Thoracic aorta (tissue), 2 donors: Measurements from ENCODE around the gene RIT1. TPM values are rescaled to one million over a fixed set of nuclear protein-coding genes. Genes with fewer than 3 reads are reported as not detected.

Source experiments
- ATAC-seq: fragments of 150-250 bp; one replicate; pipeline ENCODE4 v1.8.0; 2017; ENCODE audit warnings: low read depth; ENCODE audit not compliant: insufficient number of reproducible peaks, low FRiP score
- DNase-seq: peaks from one replicate; pipeline ENCODE4 v3.0.0-alpha.2; 2020; ENCODE audit warnings: low spot score
- H3K27ac ChIP-seq, 2 donors: fragments of 200-600 bp; sonication (generic); 1 replicate in 1 of 2; 2 replicates in 1 of 2; pipeline ENCODE4 v1.5.1; 2016; ENCODE audit warnings: mild to moderate bottlenecking in 2 of 2, moderate library complexity in 2 of 2
- H3K27me3 ChIP-seq: fragments of 200-600 bp; sonication (generic); replicated peaks from 2 replicates; pipeline ENCODE4 v1.6.0; 2016; ENCODE audit warnings: mild to moderate bottlenecking; ENCODE audit not compliant: insufficient read depth
- H3K36me3 ChIP-seq: fragments of 200-600 bp; sonication (generic); one replicate; pipeline ENCODE4 v1.5.1; 2016
- H3K4me1 ChIP-seq, 2 donors: fragments of 200-600 bp; sonication (generic); 1 replicate in 1 of 2; 2 replicates in 1 of 2; pipeline versions ENCODE4 v1.5.1 to v1.6.0; 2016; ENCODE audit warnings: low read depth in 2 of 2, mild to moderate bottlenecking in 1 of 2; ENCODE audit not compliant: control insufficient read depth in 1 of 2
- H3K4me3 ChIP-seq: fragments of 200-600 bp; sonication (generic); 2 replicates; pipeline ENCODE4 v1.5.1; 2016; ENCODE audit warnings: mild to moderate bottlenecking
- H3K9me3 ChIP-seq: fragments of 200-600 bp; sonication (generic); 2 replicates; pipeline ENCODE4 v1.5.1; 2016
- total RNA-seq, 2 donors: library from RNA; depleted of rRNA; stranded (reverse); fragments of >200 nt; gene quantifications; one replicate each; pipeline versions ENCODE4 v1.1.0 to v1.2.3, GENCODE V29; 2016
- TF ChIP-seq, protein P1 (sequence below): fragments of 200-600 bp; sonication (generic); IDR thresholded peaks from one replicate; pipeline ENCODE4 v1.5.1; 2019; ENCODE audit warnings: antibody characterized with exemption

Gene RIT1
- total RNA-seq, 2 donors from 2014 or later, result 27.1 to 42.8 TPM

DNA sequence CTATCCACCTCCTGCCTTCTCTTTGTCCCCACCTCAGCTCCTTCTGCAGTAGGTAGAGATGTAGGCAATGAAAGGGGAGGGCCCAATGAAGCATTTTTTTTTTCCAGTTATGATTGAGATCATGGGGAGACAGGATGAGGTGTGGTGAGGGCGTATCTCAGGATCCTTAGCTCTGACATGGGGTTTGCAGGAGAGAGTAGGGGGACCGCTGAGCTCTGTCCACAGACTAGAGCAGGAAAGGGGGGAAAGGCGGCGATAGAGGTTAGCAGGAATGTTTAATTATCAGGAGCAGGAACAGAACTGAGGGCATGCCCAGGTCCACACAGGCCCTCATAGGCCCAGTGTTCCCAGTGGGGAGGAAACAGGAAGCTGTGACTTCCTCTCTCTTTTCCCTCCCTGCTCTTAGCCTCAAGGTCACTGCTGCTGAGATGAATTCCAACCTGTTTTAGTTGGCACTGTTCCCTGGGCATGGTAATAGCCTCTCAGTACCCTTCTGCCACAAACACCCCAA is 29.4 kb upstream of the RIT1 start:
- H3K27me3 ChIP-seq, result no peaks in the 10 kb centered on the region
- H3K36me3 ChIP-seq, result no peaks in the 10 kb centered on the region
- H3K9me3 ChIP-seq, result no peaks in the 10 kb centered on the region
- peak overlapping the region; percentile 81 to 90 for H3K27ac ChIP-seq
- no peak overlapping the region for H3K4me3 ChIP-seq
- ATAC-seq (no peak), DNase-seq (no peak)
- peaks cover 22 to 53% of the 10 kb centered on the region in 2 donors for H3K4me1 ChIP-seq
- TF ChIP-seq, protein P1, sequence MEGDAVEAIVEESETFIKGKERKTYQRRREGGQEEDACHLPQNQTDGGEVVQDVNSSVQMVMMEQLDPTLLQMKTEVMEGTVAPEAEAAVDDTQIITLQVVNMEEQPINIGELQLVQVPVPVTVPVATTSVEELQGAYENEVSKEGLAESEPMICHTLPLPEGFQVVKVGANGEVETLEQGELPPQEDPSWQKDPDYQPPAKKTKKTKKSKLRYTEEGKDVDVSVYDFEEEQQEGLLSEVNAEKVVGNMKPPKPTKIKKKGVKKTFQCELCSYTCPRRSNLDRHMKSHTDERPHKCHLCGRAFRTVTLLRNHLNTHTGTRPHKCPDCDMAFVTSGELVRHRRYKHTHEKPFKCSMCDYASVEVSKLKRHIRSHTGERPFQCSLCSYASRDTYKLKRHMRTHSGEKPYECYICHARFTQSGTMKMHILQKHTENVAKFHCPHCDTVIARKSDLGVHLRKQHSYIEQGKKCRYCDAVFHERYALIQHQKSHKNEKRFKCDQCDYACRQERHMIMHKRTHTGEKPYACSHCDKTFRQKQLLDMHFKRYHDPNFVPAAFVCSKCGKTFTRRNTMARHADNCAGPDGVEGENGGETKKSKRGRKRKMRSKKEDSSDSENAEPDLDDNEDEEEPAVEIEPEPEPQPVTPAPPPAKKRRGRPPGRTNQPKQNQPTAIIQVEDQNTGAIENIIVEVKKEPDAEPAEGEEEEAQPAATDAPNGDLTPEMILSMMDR, result no peak

DNA sequence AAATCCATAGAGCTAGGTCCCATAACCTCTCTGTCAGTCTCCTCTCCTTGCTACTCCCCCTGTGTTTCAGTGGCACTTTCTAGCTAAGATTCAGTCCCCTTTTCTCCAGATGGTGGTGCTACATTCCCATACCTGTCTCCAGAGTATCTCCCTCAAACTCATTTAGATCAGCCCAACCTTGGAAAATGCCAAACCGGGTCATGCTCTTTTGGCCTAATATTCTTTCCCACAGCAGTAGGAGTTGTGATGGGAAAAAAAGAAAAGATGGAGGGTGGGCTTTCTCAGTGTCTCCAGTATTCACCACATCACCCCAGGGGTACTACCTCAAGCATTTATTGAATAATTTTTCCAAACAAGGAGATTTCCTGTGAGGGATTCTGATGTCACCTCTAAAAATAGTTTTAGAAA is 27.1 kb upstream of the RIT1 start:
- no peaks in the 10 kb centered on the region for H3K27me3 ChIP-seq
- peak overlapping the region; percentile 81 to 90 for H3K27ac ChIP-seq
- H3K4me1 ChIP-seq, result peaks cover 26 to 55% of the 10 kb centered on the region in 2 donors
- ATAC-seq, result peak; percentile 38
- TF ChIP-seq, protein P1, result peak; percentile 54
- DNase-seq, result no peak
- no peaks in the 10 kb centered on the region for H3K9me3 ChIP-seq
- H3K36me3 ChIP-seq, result peaks cover under 1% of the 10 kb centered on the region
- H3K4me3 ChIP-seq, result no peak overlapping the region

DNA sequence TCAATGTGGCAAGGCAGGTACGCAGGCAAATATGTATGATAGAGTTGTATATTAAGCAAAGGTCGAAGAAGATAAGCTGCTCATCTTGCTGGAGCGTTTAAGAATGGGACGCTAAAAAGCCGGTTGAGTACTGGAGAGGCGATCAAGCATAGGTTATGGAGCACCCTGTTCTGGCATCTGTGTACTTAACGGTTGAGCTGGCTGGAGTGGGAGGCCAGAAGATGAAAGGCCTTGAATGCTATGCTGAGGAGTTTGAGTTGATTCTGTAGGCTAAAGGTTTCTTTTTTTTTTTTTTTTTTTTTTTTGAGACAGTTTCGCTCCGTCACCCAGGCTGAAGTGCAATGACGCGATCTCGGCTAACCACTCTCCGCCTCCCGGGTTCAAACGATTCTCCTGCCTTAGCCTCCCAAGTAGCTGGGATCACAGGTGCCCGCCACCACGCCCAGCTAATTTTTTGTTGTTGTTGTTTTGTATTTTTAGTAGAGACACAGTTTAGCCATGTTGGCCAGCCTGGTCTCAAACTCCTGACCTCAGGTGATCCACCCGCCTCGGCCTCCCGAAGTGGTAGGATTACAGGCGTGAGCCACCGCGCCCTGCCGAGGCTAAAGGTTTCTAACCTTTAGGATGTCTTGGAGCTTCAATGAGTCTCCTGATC is 23.9 kb upstream of the RIT1 start:
- Histone ChIP-seq H3K27ac (peak overlapping the region; percentile 82 to 88), H3K9me3 (no peaks in the 10 kb centered on the region), H3K36me3 (peaks cover 24% of the 10 kb centered on the region), H3K4me1 (peaks cover 40 to 64% of the 10 kb centered on the region in 2 donors), H3K27me3 (no peaks in the 10 kb centered on the region), H3K4me3 (peak overlapping the region; percentile 91)
- TF ChIP-seq, protein P1, result no peak
- DNase-seq, result no peak
- no peak for ATAC-seq

DNA sequence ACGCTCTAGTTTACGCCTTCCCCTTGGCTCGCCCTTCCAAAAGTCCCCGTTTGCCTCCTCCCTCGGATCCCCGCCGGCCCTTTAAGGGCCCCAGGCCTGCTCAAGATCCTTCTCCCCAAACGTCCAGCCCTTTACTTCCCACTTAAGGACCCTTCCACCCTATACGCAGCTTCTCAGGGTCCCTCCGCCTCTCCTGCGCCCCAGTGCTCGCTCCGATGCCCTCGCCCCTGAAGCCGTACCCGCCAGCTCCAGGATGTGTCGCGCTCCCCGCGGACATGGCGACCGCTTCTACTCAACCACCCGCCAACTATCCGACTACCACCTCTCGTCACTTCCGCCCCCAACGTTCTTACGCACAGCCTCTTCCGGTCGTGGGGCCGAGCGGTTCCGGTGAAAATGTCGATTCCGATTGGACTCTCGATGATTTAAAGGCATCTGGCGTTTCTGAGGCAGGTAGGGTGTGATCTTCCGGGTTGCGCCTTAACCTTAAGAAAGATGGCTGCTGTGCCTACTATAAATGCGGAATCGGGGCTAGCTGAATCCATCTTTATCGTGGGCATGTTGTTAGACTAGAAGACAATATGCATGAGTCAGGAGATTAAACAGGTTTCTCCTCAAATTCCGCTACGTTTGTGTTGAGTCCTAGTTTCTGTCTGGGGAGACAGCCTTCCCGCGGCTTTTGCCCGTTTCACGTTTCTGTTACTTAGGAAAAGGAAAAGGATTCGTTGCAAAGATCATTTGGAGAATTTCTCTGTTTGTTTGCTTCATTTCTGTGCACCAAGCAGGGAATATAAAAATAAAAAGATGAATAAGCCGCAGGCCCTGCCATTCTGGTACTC is 23.2 kb upstream of the RIT1 start, which contains the start of gene KHDC4:
Gene KHDC4 (minus strand): TSS at position 317 of the 839 bp plus-strand sequence. CDS start 40 bp downstream, at position 277.
- H3K27me3 ChIP-seq, result no peaks in the 10 kb centered on the region
- no peaks in the 10 kb centered on the region for H3K9me3 ChIP-seq
- H3K27ac ChIP-seq, result peak within 1 kb of the TSS; percentile 82 to 88
- TF ChIP-seq, protein P1, result peak; percentile 23
- peaks cover 27% of the 10 kb centered on the region for H3K36me3 ChIP-seq
- peak; percentile 74 for ATAC-seq
- H3K4me3 ChIP-seq, result peak within 1 kb of the TSS; percentile 91
- H3K4me1 ChIP-seq, result peaks cover 37 to 58% of the 10 kb centered on the region in 2 donors
- DNase-seq, result peak; percentile 86

DNA sequence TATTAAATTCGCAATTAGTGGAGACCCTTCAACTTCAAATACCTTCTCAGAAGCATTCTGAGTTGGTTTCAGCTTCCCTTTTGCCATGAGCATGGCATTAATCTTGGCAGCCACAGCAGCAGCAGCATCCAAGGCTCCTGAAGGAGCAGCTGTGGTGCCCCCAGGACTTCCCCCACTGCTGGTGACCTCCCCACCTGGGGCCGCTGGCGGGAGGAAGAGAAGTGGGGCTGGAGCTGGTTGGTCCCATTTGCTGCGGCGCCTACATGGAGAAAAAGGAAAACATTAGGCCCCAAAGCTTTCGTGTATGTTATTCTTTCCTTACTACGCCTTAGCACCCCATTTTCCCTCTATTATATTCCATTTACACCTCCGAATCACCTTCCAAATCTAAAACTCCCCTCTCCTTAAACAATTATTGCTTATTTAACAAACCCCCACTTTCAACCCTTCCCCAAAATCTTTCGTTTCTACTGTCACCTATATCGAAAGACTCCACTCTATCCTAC is 22.5 kb upstream of the RIT1 start:
- H3K9me3 ChIP-seq, result no peaks in the 10 kb centered on the region
- DNase-seq (no peak), ATAC-seq (no peak)
- peaks cover 32% of the 10 kb centered on the region for H3K36me3 ChIP-seq
- H3K27ac ChIP-seq, result peak overlapping the region; percentile 82 to 88
- H3K4me1 ChIP-seq, result peaks cover 37 to 52% of the 10 kb centered on the region in 2 donors
- TF ChIP-seq, protein P1, result no peak
- peak overlapping the region; percentile 91 for H3K4me3 ChIP-seq
- H3K27me3 ChIP-seq, result no peaks in the 10 kb centered on the region
